Esophagus muscularis mucosa (tissue), 4 donors: ENCODE results near the gene CNIH2.

Experiments
- EP300 ChIP-seq: sonication (generic); formaldehyde crosslinking; IDR thresholded peaks from one replicate; pipeline ENCODE4 v1.6.1; 2017; ENCODE audit warnings: antibody characterized with exemption
- POLR2A ChIP-seq: fragments of 450-650 bp; IDR thresholded peaks from one replicate; pipeline ENCODE4 v1.6.1; 2017; ENCODE audit warnings: antibody characterized with exemption, moderate library complexity, mild to moderate bottlenecking, low read depth
- POLR2AphosphoS5 ChIP-seq, 2 donors: sonication (generic); formaldehyde crosslinking; IDR thresholded peaks; one replicate each; pipeline ENCODE4 v1.6.1; 2017; ENCODE audit warnings: antibody characterized with exemption in 2 of 2
- TF ChIP-seq, protein P1 (sequence below), 3 experiments: fragments of 200-600 bp in 2 of 3; fragments of 450-650 bp in 1 of 3; sonication (generic) in 2 of 3; IDR thresholded peaks; one replicate each; pipeline ENCODE4 v1.5.1; 2017 to 2019; ENCODE audit warnings: antibody characterized with exemption in 3 of 3, mild to moderate bottlenecking in 2 of 3, moderate library complexity in 1 of 3

DNA sequence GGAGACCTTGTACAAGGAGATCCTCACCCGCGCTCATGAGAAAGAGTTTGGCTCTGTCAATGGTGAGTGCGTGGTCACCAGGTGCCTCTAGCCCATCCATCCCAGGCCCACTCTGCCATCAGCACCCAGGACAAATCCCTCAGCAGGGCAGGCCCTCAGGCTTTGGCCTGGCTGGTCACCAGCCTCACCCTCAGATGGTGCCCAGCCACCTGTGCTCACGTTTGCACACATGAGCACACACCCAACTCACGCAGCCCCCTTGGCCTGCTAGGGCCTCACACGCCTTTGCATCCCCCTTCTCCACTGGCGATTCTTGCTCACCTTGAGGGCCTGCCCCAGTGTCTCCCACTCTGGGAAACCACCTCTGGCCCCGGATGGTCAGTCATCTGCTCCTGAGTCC, 13.6 kb upstream of the CNIH2 start:
- TF ChIP-seq, protein P1, sequence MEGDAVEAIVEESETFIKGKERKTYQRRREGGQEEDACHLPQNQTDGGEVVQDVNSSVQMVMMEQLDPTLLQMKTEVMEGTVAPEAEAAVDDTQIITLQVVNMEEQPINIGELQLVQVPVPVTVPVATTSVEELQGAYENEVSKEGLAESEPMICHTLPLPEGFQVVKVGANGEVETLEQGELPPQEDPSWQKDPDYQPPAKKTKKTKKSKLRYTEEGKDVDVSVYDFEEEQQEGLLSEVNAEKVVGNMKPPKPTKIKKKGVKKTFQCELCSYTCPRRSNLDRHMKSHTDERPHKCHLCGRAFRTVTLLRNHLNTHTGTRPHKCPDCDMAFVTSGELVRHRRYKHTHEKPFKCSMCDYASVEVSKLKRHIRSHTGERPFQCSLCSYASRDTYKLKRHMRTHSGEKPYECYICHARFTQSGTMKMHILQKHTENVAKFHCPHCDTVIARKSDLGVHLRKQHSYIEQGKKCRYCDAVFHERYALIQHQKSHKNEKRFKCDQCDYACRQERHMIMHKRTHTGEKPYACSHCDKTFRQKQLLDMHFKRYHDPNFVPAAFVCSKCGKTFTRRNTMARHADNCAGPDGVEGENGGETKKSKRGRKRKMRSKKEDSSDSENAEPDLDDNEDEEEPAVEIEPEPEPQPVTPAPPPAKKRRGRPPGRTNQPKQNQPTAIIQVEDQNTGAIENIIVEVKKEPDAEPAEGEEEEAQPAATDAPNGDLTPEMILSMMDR (IDR thresholded peaks at IDR 0.05), result no peak
- TF ChIP-seq EP300, result no peak
- no peak for TF ChIP-seq POLR2AphosphoS5 (IDR thresholded peaks at IDR 0.05)
- TF ChIP-seq POLR2A, result no peak
